IMR-90 (cell line): ENCODE data around the gene RFT1. TPM values are rescaled to one million over a fixed set of nuclear protein-coding genes. Genes with fewer than 3 reads are reported as not detected.

ENCODE experiments used
- ATAC-seq: fragments of 200-7000 bp; cut with Tn5 transposase; 2 replicates; pipeline ENCODE4 v1.9.1; 2020; ENCODE audit warnings: low read depth, mild to moderate bottlenecking, moderate library complexity
- BruUV-seq: library from RNA; stranded (reverse); fragments of 400-500 nt; replicated peaks from 2 replicates; lab custom pipeline; 2021; lab: Mats Ljungman, UMichigan
- CTCF ChIA-PET: fragments of 300-600 bp; formaldehyde crosslinking; extraction: SDS; loops from one replicate; lab custom pipeline; 2021; ENCODE audit warnings: antibody characterized with exemption; lab: Yijun Ruan, JAX
- POLR2A ChIA-PET: fragments of 300-600 bp; sonication (Branson Sonifier 250); formaldehyde crosslinking; loops from one replicate; lab custom pipeline; 2022; ENCODE audit warnings: antibody characterized with exemption; ENCODE audit not compliant: unreplicated experiment; lab: Charles Lee
- DNase-seq: peaks from one replicate; pipeline ENCODE4 v3.0.0; 2013
- H2AFZ ChIP-seq: replicated peaks from 2 replicates; pipeline ENCODE3; 2013; ENCODE audit warnings: low read length, mild to moderate bottlenecking; ENCODE audit not compliant: poor library complexity
- H2AK5ac ChIP-seq: 2 replicates; pipeline ENCODE4 v1.6.1; 2013; ENCODE audit warnings: low read depth, low read length, inconsistent platforms
- H2AK9ac ChIP-seq: replicated peaks from 2 replicates; pipeline ENCODE3; 2013; ENCODE audit warnings: mild to moderate bottlenecking, low read depth, low read length, moderate library complexity; ENCODE audit not compliant: poor library complexity
- H2BK120ac ChIP-seq: 2 replicates; pipeline ENCODE4 v1.6.1; 2013; ENCODE audit warnings: low read depth, low read length, inconsistent platforms
- H2BK15ac ChIP-seq: 3 replicates; pipeline ENCODE4 v1.6.1; 2013; ENCODE audit warnings: low read depth, low read length, inconsistent platforms
- H2BK20ac ChIP-seq: 2 replicates; pipeline ENCODE4 v1.6.1; 2013; ENCODE audit warnings: low read depth, mild to moderate bottlenecking, inconsistent platforms, low read length, moderate library complexity
- H2BK5ac ChIP-seq: 2 replicates; pipeline ENCODE4 v1.6.1; 2013; ENCODE audit warnings: mild to moderate bottlenecking, low read depth, low read length, inconsistent platforms; ENCODE audit not compliant: poor library complexity, severe bottlenecking
- H3K14ac ChIP-seq: replicated peaks from 2 replicates; pipeline ENCODE4 v1.6.1; 2013; ENCODE audit warnings: low read depth, low read length, inconsistent platforms
- H3K18ac ChIP-seq: 2 replicates; pipeline ENCODE4 v1.6.1; 2013; ENCODE audit warnings: low read depth, low read length, control low read depth
- H3K23ac ChIP-seq: 2 replicates; pipeline ENCODE4 v1.6.1; 2013; ENCODE audit warnings: low read depth, low read length, inconsistent platforms
- H3K27ac ChIP-seq: 2 replicates; pipeline ENCODE4 v1.5.1; 2013; ENCODE audit warnings: mild to moderate bottlenecking, control low read depth, low read length; ENCODE audit not compliant: insufficient read depth
- H3K27me3 ChIP-seq: 2 replicates; pipeline ENCODE4 v1.6.1; 2013; ENCODE audit warnings: low read length; ENCODE audit not compliant: control insufficient read depth, insufficient read depth
- H3K36me3 ChIP-seq: 2 replicates; pipeline ENCODE4 v1.6.1; 2013; ENCODE audit warnings: low read length, mixed read lengths; ENCODE audit not compliant: control insufficient read depth, insufficient read depth
- H3K4ac ChIP-seq: 2 replicates; pipeline ENCODE4 v1.6.1; 2013; ENCODE audit warnings: low read depth, low read length, inconsistent platforms
- H3K4me1 ChIP-seq: 2 replicates; pipeline ENCODE4 v1.6.1; 2013; ENCODE audit warnings: low read length, mixed read lengths; ENCODE audit not compliant: control insufficient read depth, insufficient read depth
- H3K4me2 ChIP-seq: 2 replicates; pipeline ENCODE4 v1.6.1; 2013; ENCODE audit warnings: low read depth, mild to moderate bottlenecking, control low read depth, low read length, moderate library complexity
- H3K4me3 ChIP-seq: 2 replicates; pipeline ENCODE4 v1.5.1; 2013; ENCODE audit warnings: low read depth, mild to moderate bottlenecking, control low read depth, low read length, moderate library complexity; ENCODE audit not compliant: insufficient read depth
- H3K56ac ChIP-seq: 2 replicates; pipeline ENCODE4 v1.6.1; 2013; ENCODE audit warnings: low read length, inconsistent platforms; ENCODE audit not compliant: insufficient read depth; ENCODE audit errors: extremely low read depth
- H3K79me1 ChIP-seq, 2 experiments: 2 replicates each; pipeline ENCODE4 v1.6.1; 2013; ENCODE audit warnings: low read length in 2 of 2, inconsistent platforms in 1 of 2, low read depth in 1 of 2
- H3K9ac ChIP-seq: 2 replicates; pipeline ENCODE4 v1.6.1; 2013; ENCODE audit warnings: low read depth, low read length, control low read depth
- H3K9me1 ChIP-seq: 2 replicates; pipeline ENCODE4 v1.6.1; 2013; ENCODE audit warnings: low read length, inconsistent platforms; ENCODE audit not compliant: insufficient read depth
- H3K9me3 ChIP-seq: 2 replicates; pipeline ENCODE4 v1.6.1; 2013; ENCODE audit warnings: low read length; ENCODE audit not compliant: control insufficient read depth, insufficient read depth
- H4K20me1 ChIP-seq: 2 replicates; pipeline ENCODE4 v1.6.1; 2013; ENCODE audit warnings: low read length, inconsistent platforms; ENCODE audit not compliant: insufficient read depth
- H4K5ac ChIP-seq: 2 replicates; pipeline ENCODE4 v1.6.1; 2013; ENCODE audit warnings: mild to moderate bottlenecking, low read depth, low read length, control low read depth
- H4K8ac ChIP-seq, 2 experiments: 2 replicates each; pipeline ENCODE4 v1.6.1; 2013; ENCODE audit warnings: low read depth in 2 of 2, low read length in 2 of 2, control low read depth in 1 of 2, inconsistent platforms in 1 of 2
- H4K91ac ChIP-seq: 2 replicates; pipeline ENCODE4 v1.6.1; 2013; ENCODE audit warnings: low read depth, low read length, inconsistent platforms; ENCODE audit not compliant: insufficient read depth
- FOS ChIP-seq: fragments of 150-350 bp; IDR thresholded peaks from 2 replicates; pipeline ENCODE4 v1.6.1; 2016; ENCODE audit warnings: low read depth, low read length
- NFE2L2 ChIP-seq: fragments of 150-350 bp; IDR thresholded peaks from 2 replicates; pipeline ENCODE4 v1.6.1; 2016; ENCODE audit warnings: low read depth, mild to moderate bottlenecking, low read length
- WGBS, 2 experiments: methylation state at CpG; one replicate each; pipeline versions ENCODE4 v1.1.5 to v1.1.7; 2013; ENCODE audit warnings: missing lambda C conversion rate in 2 of 2; ENCODE audit not compliant: insufficient read length in 1 of 2; ENCODE audit errors: extremely low coverage in 2 of 2; 5-methylcytosine and 5-hydroxymethylcytosine counted together
- dilution Hi-C: fragments of 300-500 bp; cut with HindIII; formaldehyde crosslinking; loops from one replicate; pipeline ENCODE4 v1.14.3; 2018; ENCODE audit warnings: low sequenced_read_pairs; ENCODE audit not compliant: unreplicated experiment
- in situ Hi-C: fragments of 300-500 bp; cut with MboI; formaldehyde crosslinking; loops from 3 replicates; pipeline ENCODE4 v1.14.3; 2019; ENCODE audit warnings: low sequenced_read_pairs, inconsistent platforms, mixed read lengths
- intact Hi-C: fragments of 100-400 bp; cut with micrococcal nuclease; formaldehyde crosslinking; loops from 2 replicates; pipeline ENCODE4 v1.10.0; 2022
- polyA plus RNA-seq, 3 experiments: library from polyadenylated mRNA; depleted of rRNA; stranded (reverse); fragments of >200 nt; gene quantifications; 2 replicates each; pipeline ENCODE4 v1.2.3, GENCODE V29; 2012; ENCODE audit warnings: low replicate concordance in 1 of 3
- total RNA-seq: library from RNA; depleted of rRNA; stranded (reverse); fragments of >200 nt; gene quantifications from 2 replicates; pipeline ENCODE4 v1.2.3, GENCODE V29; 2012

RFT1 gene
- total and polyA plus RNA-seq, 2 of the 4 experiments (the other 2 are of a cell fraction), result 14.5 to 23.5 TPM

GRCh38 chr3:53153264-53153823 is 23.1 kb upstream of the RFT1 start:
- Histone ChIP-seq H3K4ac (no peak overlapping the region), H4K20me1 (no peaks in the 10 kb centered on the region), H3K18ac (no peak overlapping the region), H3K23ac (no peak overlapping the region), H3K27me3 (peaks cover 36% of the 10 kb centered on the region), H4K8ac (no peak overlapping the region), H3K14ac (no peak overlapping the region), H2BK15ac (no peak overlapping the region), H2AFZ (no peak overlapping the region), H3K9me1 (no peaks in the 10 kb centered on the region), H3K4me1 (peaks cover 5% of the 10 kb centered on the region), H3K27ac (no peak overlapping the region), H3K9ac (no peak overlapping the region), H3K79me1 (no peaks in the 10 kb centered on the region), H3K4me3 (no peak overlapping the region), H3K4me2 (no peak overlapping the region), H2BK120ac (no peak overlapping the region), H2BK5ac (no peak overlapping the region), H3K9me3 (no peaks in the 10 kb centered on the region), H4K5ac (no peak overlapping the region), H4K91ac (no peak overlapping the region), H2BK20ac (no peak overlapping the region), H2AK9ac (no peak overlapping the region), H3K36me3 (no peaks in the 10 kb centered on the region), H3K56ac (no peak overlapping the region), H2AK5ac (no peak overlapping the region)
- TF ChIP-seq NFE2L2, result no peak
- no peak for TF ChIP-seq FOS
- in situ Hi-C loops, result no loop called here
- 92% methylated on average over 2 of the region's 3 CpGs; no CpG with 5 or more reads in 1 of the 2 experiments for WGBS, 2 experiments
- ATAC-seq (no peak), DNase-seq (no peak)
- dilution Hi-C loops, result no loop called here
- ChIA-PET POLR2A (no interaction called here), CTCF (no interaction called here)
- intact Hi-C loops, result no loop called here
- no TSS peak for BruUV-seq
